Measurements from ENCODE around the gene CHRM2.

CHRM2 gene

DNA sequence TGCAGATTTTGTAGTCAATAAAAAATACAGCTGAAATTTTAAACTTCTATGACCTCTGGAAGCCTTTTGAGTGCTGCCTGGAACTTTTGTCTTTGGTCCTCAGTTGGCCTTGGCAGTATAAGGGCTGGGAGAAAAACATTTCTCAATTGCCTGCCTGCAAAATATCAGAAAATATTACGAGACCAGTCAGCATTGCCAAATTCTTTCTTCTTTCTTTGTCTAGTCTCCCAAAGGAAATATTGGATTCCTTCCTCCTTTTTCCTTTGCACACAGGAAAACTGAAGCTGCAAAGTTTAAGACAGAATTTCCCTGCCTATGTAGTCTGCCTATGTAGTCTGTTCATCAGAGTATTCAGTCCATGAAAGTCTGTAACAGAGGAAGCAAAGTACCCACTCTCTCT is 95.9 kb downstream of the CHRM2 start:
- Histone ChIP-seq H3K9me3 (ENCODE audit: low read length) (no peaks in the 10 kb centered on the region), H3K27ac (ENCODE audit: low read depth, low read length) (peak overlapping the region; percentile 50), H3K27me3 (ENCODE audit: control insufficient read depth in 1 of 2, insufficient read depth in 2 of 2, low read length in 2 of 2) (no peaks in the 10 kb centered on the region), H3K4me3 (ENCODE audit: low read depth in 1 of 2, low read length in 2 of 2) (peak overlapping the region in 1 of 2 donors; percentile 12), H3K36me3 (ENCODE audit: insufficient read depth, low read length) (peaks cover 5% of the 10 kb centered on the region), H3K9ac (ENCODE audit: low read length) (no peak overlapping the region), H3K4me1 (ENCODE audit: insufficient read depth, low read length) (peaks cover 25% of the 10 kb centered on the region)

GRCh38 chr7:136966825-136967224 is 98.4 kb downstream of the CHRM2 start:
- H3K9ac ChIP-seq (ENCODE audit: low read length) = no peak overlapping the region
- no peaks in the 10 kb centered on the region for H3K36me3 ChIP-seq (ENCODE audit: insufficient read depth, low read length)
- H3K4me3 ChIP-seq (ENCODE audit: low read depth in 1 of 2, low read length in 2 of 2) = no peak overlapping the region
- H3K27ac ChIP-seq (ENCODE audit: low read depth, low read length) = no peak overlapping the region
- no peaks in the 10 kb centered on the region for H3K9me3 ChIP-seq (ENCODE audit: low read length)
- peaks cover 25% of the 10 kb centered on the region for H3K4me1 ChIP-seq (ENCODE audit: insufficient read depth, low read length)
- no peaks in the 10 kb centered on the region for H3K27me3 ChIP-seq (ENCODE audit: control insufficient read depth in 1 of 2, insufficient read depth in 2 of 2, low read length in 2 of 2)

- Histone ChIP-seq H3K4me3 (ENCODE audit: low read depth in 1 of 2, low read length in 2 of 2) (no peak overlapping the region), H3K4me1 (ENCODE audit: insufficient read depth, low read length) (peaks cover 4% of the 10 kb centered on the region), H3K9ac (ENCODE audit: low read length) (no peak overlapping the region), H3K9me3 (ENCODE audit: low read length) (no peaks in the 10 kb centered on the region), H3K36me3 (ENCODE audit: insufficient read depth, low read length) (no peaks in the 10 kb centered on the region), H3K27ac (ENCODE audit: low read depth, low read length) (no peak overlapping the region), H3K27me3 (ENCODE audit: control insufficient read depth in 1 of 2, insufficient read depth in 2 of 2, low read length in 2 of 2) (no peaks in the 10 kb centered on the region)
These were observed 101.3 kb downstream of the CHRM2 start for GRCh38 chr7:136969761-136970160.

- no peak overlapping the region for H3K9ac ChIP-seq (ENCODE audit: low read length)
- no peaks in the 10 kb centered on the region for H3K36me3 ChIP-seq (ENCODE audit: insufficient read depth, low read length)
- H3K9me3 ChIP-seq (ENCODE audit: low read length) = no peaks in the 10 kb centered on the region
- H3K27me3 ChIP-seq (ENCODE audit: control insufficient read depth in 1 of 2, insufficient read depth in 2 of 2, low read length in 2 of 2) = no peaks in the 10 kb centered on the region
- no peak overlapping the region for H3K27ac ChIP-seq (ENCODE audit: low read depth, low read length)
- peaks cover 3% of the 10 kb centered on the region for H3K4me1 ChIP-seq (ENCODE audit: insufficient read depth, low read length)
- H3K4me3 ChIP-seq (ENCODE audit: low read depth in 1 of 2, low read length in 2 of 2) = no peak overlapping the region
These were observed 103.3 kb downstream of the CHRM2 start for GRCh38 chr7:136971776-136972175.

DNA sequence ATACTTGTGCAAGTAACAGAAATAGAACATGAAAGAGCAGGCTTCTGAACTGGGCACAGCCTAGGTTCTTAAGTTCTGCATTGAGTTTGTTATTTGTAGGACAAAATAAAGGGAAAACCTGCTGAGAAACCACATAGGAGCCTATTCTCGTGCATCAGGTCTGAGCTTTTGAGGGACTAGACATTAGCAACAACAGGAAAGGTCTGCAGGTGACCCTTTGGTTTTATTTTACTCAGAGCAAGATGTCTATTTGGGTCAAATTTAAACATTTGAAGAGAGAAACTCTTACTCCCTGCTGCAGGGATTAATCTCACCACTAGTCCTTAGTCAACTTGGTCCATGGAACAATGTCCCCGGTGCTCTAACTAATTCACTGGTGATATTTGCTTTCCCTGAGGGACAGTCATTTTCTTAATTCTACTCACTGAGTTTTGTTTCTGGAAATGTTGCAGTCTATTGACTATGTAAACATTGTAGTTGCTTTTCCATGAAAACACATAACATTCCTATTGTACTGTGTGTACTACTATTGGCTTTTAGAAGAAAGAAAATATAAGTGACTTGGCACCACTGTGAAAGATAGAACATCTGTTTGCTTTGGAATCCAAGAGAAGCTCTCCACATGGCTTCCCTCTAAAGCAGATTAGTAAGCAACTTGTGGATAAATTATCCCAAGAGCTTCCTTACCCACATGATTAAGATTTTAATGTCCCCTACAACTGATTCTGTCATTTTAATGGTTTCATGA is 108.2 kb downstream of the CHRM2 start:
- H3K27me3 ChIP-seq (ENCODE audit: control insufficient read depth in 1 of 2, insufficient read depth in 2 of 2, low read length in 2 of 2) = no peaks in the 10 kb centered on the region
- H3K4me1 ChIP-seq (ENCODE audit: insufficient read depth, low read length) = peaks cover 3% of the 10 kb centered on the region
- H3K4me3 ChIP-seq (ENCODE audit: low read depth in 1 of 2, low read length in 2 of 2) = no peak overlapping the region
- no peaks in the 10 kb centered on the region for H3K36me3 ChIP-seq (ENCODE audit: insufficient read depth, low read length)
- H3K9ac ChIP-seq (ENCODE audit: low read length) = no peak overlapping the region
- no peaks in the 10 kb centered on the region for H3K9me3 ChIP-seq (ENCODE audit: low read length)
- H3K27ac ChIP-seq (ENCODE audit: low read depth, low read length) = no peak overlapping the region

DNA sequence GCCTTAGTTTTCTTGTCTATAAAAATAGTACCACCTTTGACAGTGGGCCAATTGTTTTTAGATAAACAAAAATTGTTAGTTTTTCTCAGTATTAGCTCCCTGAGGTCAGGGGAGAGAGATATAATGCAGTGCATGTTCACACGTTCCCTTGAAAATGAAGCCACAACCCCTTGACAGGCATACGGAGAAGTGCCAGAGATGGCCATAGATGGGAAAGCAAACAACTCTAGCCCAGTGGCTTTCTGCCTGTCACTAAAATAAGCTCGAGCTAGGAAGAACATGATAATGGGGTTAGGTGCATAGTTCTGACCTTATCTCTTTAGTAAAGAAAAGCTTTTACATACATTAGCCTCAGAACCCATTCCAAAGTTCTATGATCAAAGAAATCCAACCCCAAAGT is 124.9 kb downstream of the CHRM2 start:
- H3K9me3 ChIP-seq (ENCODE audit: low read length) = no peaks in the 10 kb centered on the region
- no peak overlapping the region for H3K4me3 ChIP-seq (ENCODE audit: low read depth in 1 of 2, low read length in 2 of 2)
- H3K27ac ChIP-seq (ENCODE audit: low read depth, low read length) = no peak overlapping the region
- no peaks in the 10 kb centered on the region for H3K36me3 ChIP-seq (ENCODE audit: insufficient read depth, low read length)
- H3K9ac ChIP-seq (ENCODE audit: low read length) = no peak overlapping the region
- no peaks in the 10 kb centered on the region for H3K27me3 ChIP-seq (ENCODE audit: control insufficient read depth in 1 of 2, insufficient read depth in 2 of 2, low read length in 2 of 2)
- peaks cover 26% of the 10 kb centered on the region for H3K4me1 ChIP-seq (ENCODE audit: insufficient read depth, low read length)

DNA sequence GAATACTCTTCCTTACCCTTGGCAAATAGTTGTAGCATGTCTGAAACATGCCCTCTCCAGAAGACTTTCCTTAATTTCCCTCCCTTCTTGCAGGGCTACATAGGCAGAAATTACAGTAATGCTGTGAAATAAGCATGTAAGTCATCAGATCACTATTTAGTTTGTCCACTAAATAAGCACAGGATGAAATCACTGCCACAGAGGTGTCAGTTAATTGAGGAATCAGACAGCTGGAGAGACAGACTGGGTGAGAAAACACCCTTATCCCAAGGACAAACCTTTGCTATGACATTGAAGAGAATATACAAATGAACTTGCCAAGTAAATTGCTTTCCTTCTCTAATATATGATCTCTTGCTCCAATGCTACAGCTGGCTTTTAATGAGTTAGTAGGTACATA is 129.3 kb downstream of the CHRM2 start:
- Histone ChIP-seq H3K9ac (ENCODE audit: low read length) (no peak overlapping the region), H3K4me1 (ENCODE audit: insufficient read depth, low read length) (peaks cover 36% of the 10 kb centered on the region), H3K36me3 (ENCODE audit: insufficient read depth, low read length) (no peaks in the 10 kb centered on the region), H3K27ac (ENCODE audit: low read depth, low read length) (no peak overlapping the region), H3K4me3 (ENCODE audit: low read depth in 1 of 2, low read length in 2 of 2) (no peak overlapping the region), H3K27me3 (ENCODE audit: control insufficient read depth in 1 of 2, insufficient read depth in 2 of 2, low read length in 2 of 2) (no peaks in the 10 kb centered on the region), H3K9me3 (ENCODE audit: low read length) (no peaks in the 10 kb centered on the region)

DNA sequence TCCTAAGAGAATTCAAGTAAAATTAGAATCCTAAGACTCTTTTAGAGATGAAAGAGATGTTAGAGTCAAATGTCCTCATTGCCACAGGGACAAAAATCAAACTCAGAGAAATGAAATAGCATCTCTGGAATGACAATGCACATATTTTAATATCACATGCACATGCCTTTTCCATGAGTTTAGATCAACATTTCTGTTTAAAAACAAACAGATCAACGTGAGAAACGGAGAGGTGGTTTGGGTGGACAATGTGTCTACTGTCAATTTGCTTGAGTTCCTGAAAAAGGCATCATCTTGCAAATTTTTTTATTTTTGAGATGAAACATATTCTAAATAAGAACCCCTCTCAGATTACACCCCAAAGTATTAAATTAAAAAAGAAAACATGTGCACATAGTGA is 130.0 kb downstream of the CHRM2 start:
- no peaks in the 10 kb centered on the region for H3K27me3 ChIP-seq (ENCODE audit: control insufficient read depth in 1 of 2, insufficient read depth in 2 of 2, low read length in 2 of 2)
- no peaks in the 10 kb centered on the region for H3K9me3 ChIP-seq (ENCODE audit: low read length)
- H3K4me3 ChIP-seq (ENCODE audit: low read depth in 1 of 2, low read length in 2 of 2) = no peak overlapping the region
- H3K27ac ChIP-seq (ENCODE audit: low read depth, low read length) = no peak overlapping the region
- H3K9ac ChIP-seq (ENCODE audit: low read length) = no peak overlapping the region
- H3K4me1 ChIP-seq (ENCODE audit: insufficient read depth, low read length) = peaks cover 37% of the 10 kb centered on the region
- H3K36me3 ChIP-seq (ENCODE audit: insufficient read depth, low read length) = no peaks in the 10 kb centered on the region

- no peaks in the 10 kb centered on the region for H3K9me3 ChIP-seq (ENCODE audit: low read length)
- H3K36me3 ChIP-seq (ENCODE audit: insufficient read depth, low read length) = no peaks in the 10 kb centered on the region
- H3K9ac ChIP-seq (ENCODE audit: low read length) = no peak overlapping the region
- H3K4me1 ChIP-seq (ENCODE audit: insufficient read depth, low read length) = peaks cover 46% of the 10 kb centered on the region
- H3K27ac ChIP-seq (ENCODE audit: low read depth, low read length) = peak overlapping the region; percentile 32
- H3K27me3 ChIP-seq (ENCODE audit: control insufficient read depth in 1 of 2, insufficient read depth in 2 of 2, low read length in 2 of 2) = no peaks in the 10 kb centered on the region
- no peak overlapping the region for H3K4me3 ChIP-seq (ENCODE audit: low read depth in 1 of 2, low read length in 2 of 2)
These were observed 132.2 kb downstream of the CHRM2 start for GRCh38 chr7:137000621-137001020.

DNA sequence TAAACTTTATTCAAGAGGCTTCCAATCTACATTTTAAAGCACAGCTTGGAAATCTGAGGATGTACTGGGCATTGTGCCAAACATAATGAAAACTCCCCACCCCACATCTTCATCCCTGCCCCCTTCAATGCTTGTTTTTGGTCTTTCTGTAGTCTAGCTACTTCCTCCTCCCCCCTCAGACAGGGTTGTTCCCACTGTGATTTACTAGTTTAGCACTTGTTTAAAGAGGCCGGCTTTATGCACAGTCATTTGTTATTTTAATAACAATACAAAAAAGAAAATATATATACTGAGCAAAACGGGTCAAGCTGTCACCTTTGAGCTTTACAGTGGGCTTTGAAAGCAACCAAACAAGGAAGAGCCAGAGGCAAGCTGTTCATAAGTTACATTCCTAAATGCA is 132.6 kb downstream of the CHRM2 start:
- H3K9me3 ChIP-seq (ENCODE audit: low read length) = no peaks in the 10 kb centered on the region
- no peaks in the 10 kb centered on the region for H3K36me3 ChIP-seq (ENCODE audit: insufficient read depth, low read length)
- H3K27me3 ChIP-seq (ENCODE audit: control insufficient read depth in 1 of 2, insufficient read depth in 2 of 2, low read length in 2 of 2) = no peaks in the 10 kb centered on the region
- H3K9ac ChIP-seq (ENCODE audit: low read length) = no peak overlapping the region
- H3K4me1 ChIP-seq (ENCODE audit: insufficient read depth, low read length) = peaks cover 50% of the 10 kb centered on the region
- H3K4me3 ChIP-seq (ENCODE audit: low read depth in 1 of 2, low read length in 2 of 2) = no peak overlapping the region
- H3K27ac ChIP-seq (ENCODE audit: low read depth, low read length) = peak overlapping the region; percentile 48

DNA sequence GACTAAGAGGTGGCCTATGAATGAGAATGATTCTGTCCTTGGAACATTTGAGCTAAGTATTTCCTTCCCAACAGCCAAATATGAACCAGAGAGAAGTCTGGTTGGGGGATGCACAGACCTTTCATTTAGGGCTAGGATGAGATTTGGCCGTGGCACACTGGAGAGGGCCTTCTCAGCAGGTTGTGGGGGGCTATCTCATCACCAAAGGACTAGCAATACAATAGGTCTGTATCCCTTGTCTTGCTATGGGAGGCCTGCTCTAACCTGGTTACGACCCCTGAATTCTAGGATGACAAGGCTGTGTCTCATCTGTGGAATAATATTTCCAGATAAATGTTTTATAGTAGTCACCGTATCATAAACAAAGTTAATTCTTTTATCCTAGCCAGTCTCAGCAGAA is 133.0 kb downstream of the CHRM2 start:
- Histone ChIP-seq H3K4me3 (ENCODE audit: low read depth in 1 of 2, low read length in 2 of 2) (no peak overlapping the region), H3K9me3 (ENCODE audit: low read length) (no peaks in the 10 kb centered on the region), H3K36me3 (ENCODE audit: insufficient read depth, low read length) (no peaks in the 10 kb centered on the region), H3K4me1 (ENCODE audit: insufficient read depth, low read length) (peaks cover 54% of the 10 kb centered on the region), H3K27me3 (ENCODE audit: control insufficient read depth in 1 of 2, insufficient read depth in 2 of 2, low read length in 2 of 2) (no peaks in the 10 kb centered on the region), H3K27ac (ENCODE audit: low read depth, low read length) (peak overlapping the region; percentile 48), H3K9ac (ENCODE audit: low read length) (no peak overlapping the region)

DNA sequence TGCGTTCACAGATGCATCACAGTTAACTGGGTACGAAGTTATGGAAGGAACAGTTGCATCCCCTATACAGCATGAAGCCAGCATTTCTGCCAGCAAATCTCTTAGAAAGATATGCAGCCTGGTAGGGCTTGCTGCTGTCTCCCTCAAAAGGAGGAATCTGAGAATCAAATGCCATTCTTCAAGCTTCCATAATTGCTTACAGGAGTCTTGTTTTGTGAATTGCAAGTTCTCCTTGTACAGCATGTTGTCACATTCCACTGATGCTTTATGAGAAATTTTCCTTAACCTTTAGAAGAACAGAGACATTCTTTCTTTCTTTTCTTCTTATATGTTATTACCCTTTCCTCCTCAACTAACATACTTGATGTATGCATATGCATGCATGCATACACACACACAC is 134.6 kb downstream of the CHRM2 start:
- no peak overlapping the region for H3K9ac ChIP-seq (ENCODE audit: low read length)
- no peak overlapping the region for H3K4me3 ChIP-seq (ENCODE audit: low read depth in 1 of 2, low read length in 2 of 2)
- H3K4me1 ChIP-seq (ENCODE audit: insufficient read depth, low read length) = peaks cover 48% of the 10 kb centered on the region
- H3K36me3 ChIP-seq (ENCODE audit: insufficient read depth, low read length) = no peaks in the 10 kb centered on the region
- peak overlapping the region; percentile 40 for H3K27ac ChIP-seq (ENCODE audit: low read depth, low read length)
- no peaks in the 10 kb centered on the region for H3K9me3 ChIP-seq (ENCODE audit: low read length)
- H3K27me3 ChIP-seq (ENCODE audit: control insufficient read depth in 1 of 2, insufficient read depth in 2 of 2, low read length in 2 of 2) = no peaks in the 10 kb centered on the region
